Activated naive CD8-positive, alpha-beta T cell treated with anti-CD3 and anti-CD28 coated beads for 36 hours (primary cell): ENCODE measurements around the gene PUSL1. TPM values are rescaled to one million over a fixed set of nuclear protein-coding genes. Genes with fewer than 3 reads are reported as not detected.

Experiments used
- DNase-seq: peaks from one replicate; pipeline ENCODE4 v3.0.0; 2021
- H3K27ac Mint-ChIP-seq: one replicate; pipeline ENCODE4 v1.8.0; 2022; ENCODE audit warnings: mild to moderate bottlenecking, moderate library complexity, mixed read lengths
- H3K27me3 Mint-ChIP-seq: one replicate; pipeline ENCODE4 v1.8.0; 2022; ENCODE audit warnings: mild to moderate bottlenecking, mixed read lengths
- H3K36me3 Mint-ChIP-seq: one replicate; pipeline ENCODE4 v1.8.0; 2021; ENCODE audit warnings: mild to moderate bottlenecking, mixed read lengths
- H3K4me1 Mint-ChIP-seq: one replicate; pipeline ENCODE4 v1.8.0; 2021; ENCODE audit warnings: mixed read lengths
- H3K4me3 Mint-ChIP-seq: one replicate; pipeline ENCODE4 v1.8.0; 2022; ENCODE audit warnings: mild to moderate bottlenecking, moderate library complexity, mixed read lengths
- H3K9me3 Mint-ChIP-seq: one replicate; pipeline ENCODE4 v1.8.0; 2022; ENCODE audit warnings: mixed read lengths
- total RNA-seq, 2 experiments: library from RNA; stranded (reverse); gene quantifications; one replicate each; pipeline ENCODE4 v1.2.3, GENCODE V29; 2021

Gene PUSL1
- total RNA-seq, 2 experiments from 2014 or later = 29.6 to 30.0 TPM

DNA sequence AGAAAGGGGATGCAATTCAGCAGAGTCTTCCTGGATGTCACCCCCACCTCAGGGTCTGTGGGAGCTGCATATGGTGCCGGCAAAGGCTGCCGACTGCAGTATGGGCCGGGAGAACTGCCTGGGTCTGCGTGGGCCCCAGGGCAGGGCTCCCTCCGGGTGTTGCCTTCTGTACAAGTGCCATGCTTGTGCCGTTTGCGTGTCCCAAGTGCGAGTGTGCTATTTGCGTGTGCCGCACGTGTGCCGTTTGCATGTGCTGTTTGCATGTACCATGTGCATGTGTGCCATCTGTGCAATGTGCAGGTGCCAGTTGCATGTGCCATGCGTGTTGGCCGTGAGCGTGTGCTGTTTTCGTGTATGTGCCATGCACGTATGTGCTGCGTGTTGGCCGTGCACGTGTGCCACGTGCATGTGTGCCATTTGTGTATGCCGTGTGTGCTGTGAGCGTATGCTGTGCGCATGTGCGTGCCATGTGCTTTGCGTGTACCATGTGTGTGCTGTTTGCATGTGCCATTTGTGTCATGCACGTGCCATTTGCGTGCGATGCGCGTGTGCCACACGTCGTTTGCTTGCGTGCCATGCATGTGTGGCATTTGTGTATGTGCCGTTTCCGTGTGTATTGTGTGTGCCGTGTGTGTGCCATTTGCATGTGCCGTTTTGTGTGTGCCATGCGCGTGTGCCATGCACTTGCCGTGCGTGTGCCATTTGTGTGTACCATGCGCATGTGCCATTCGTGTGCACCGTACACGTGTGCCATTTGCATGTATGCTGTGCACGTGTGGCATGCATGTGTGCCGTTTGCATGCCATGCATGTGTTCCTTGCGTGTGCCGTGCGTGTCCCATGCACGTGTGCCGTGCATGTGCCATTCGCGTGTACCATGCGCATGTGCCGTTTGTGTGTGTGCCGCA lies 21.2 kb downstream of the PUSL1 start:
- DNase-seq = no peak
- H3K9me3 Mint-ChIP-seq = no peaks in the 10 kb centered on the region
- no peaks in the 10 kb centered on the region for H3K27me3 Mint-ChIP-seq
- H3K27ac Mint-ChIP-seq = no peak overlapping the region
- no peaks in the 10 kb centered on the region for H3K36me3 Mint-ChIP-seq
- H3K4me3 Mint-ChIP-seq = no peak overlapping the region
- peaks cover 11% of the 10 kb centered on the region for H3K4me1 Mint-ChIP-seq

- peaks cover 9% of the 10 kb centered on the region for H3K4me1 Mint-ChIP-seq
- no peaks in the 10 kb centered on the region for H3K9me3 Mint-ChIP-seq
- no peak overlapping the region for H3K27ac Mint-ChIP-seq
- DNase-seq = no peak
- H3K27me3 Mint-ChIP-seq = no peaks in the 10 kb centered on the region
- H3K4me3 Mint-ChIP-seq = no peak overlapping the region
- H3K36me3 Mint-ChIP-seq = no peaks in the 10 kb centered on the region
Observed at GRCh38 chr1:1330366-1331067, 22.1 kb downstream of the PUSL1 start.

DNA sequence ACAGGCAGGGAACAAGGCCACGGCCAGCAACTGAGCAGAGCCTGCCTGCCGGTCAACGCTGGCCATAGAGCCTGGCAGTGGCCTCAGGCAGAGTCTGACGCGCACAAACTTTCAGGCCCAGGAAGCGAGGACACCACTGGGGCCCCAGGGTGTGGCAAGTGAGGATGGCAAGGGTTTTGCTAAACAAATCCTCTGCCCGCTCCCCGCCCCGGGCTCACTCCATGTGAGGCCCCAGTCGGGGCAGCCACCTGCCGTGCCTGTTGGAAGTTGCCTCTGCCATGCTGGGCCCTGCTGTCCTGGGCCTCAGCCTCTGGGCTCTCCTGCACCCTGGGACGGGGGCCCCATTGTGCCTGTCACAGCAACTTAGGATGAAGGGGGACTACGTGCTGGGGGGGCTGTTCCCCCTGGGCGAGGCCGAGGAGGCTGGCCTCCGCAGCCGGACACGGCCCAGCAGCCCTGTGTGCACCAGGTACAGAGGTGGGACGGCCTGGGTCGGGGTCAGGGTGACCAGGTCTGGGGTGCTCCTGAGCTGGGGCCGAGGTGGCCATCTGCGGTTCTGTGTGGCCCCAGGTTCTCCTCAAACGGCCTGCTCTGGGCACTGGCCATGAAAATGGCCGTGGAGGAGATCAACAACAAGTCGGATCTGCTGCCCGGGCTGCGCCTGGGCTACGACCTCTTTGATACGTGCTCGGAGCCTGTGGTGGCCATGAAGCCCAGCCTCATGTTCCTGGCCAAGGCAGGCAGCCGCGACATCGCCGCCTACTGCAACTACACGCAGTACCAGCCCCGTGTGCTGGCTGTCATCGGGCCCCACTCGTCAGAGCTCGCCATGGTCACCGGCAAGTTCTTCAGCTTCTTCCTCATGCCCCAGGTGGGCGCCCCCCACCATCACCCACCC lies 22.9 kb downstream of the PUSL1 start, which contains the start of gene TAS1R3:
Gene TAS1R3 (plus strand): TSS at position 213 of the 898 bp plus-strand sequence. CDS start 66 bp downstream, at position 279.
- Mint-ChIP-seq H3K9me3 (no peaks in the 10 kb centered on the region), H3K27ac (no peak within 1 kb of the TSS), H3K4me1 (peaks cover 3% of the 10 kb centered on the region), H3K36me3 (no peaks in the 10 kb centered on the region), H3K27me3 (no peaks in the 10 kb centered on the region), H3K4me3 (no peak within 1 kb of the TSS)
- no peak for DNase-seq

GRCh38 chr1:1332031-1332755 lies 23.8 kb downstream of the PUSL1 start:
- DNase-seq = no peak
- Mint-ChIP-seq H3K4me3 (no peak overlapping the region), H3K9me3 (no peaks in the 10 kb centered on the region), H3K36me3 (no peaks in the 10 kb centered on the region), H3K27me3 (no peaks in the 10 kb centered on the region), H3K27ac (no peak overlapping the region), H3K4me1 (no peaks in the 10 kb centered on the region)

- DNase-seq = no peak
- Mint-ChIP-seq H3K27me3 (no peaks in the 10 kb centered on the region), H3K27ac (no peak overlapping the region), H3K9me3 (no peaks in the 10 kb centered on the region), H3K36me3 (no peaks in the 10 kb centered on the region), H3K4me3 (no peak overlapping the region), H3K4me1 (no peaks in the 10 kb centered on the region)
Observed at GRCh38 chr1:1332774-1333480, 24.5 kb downstream of the PUSL1 start.

DNA sequence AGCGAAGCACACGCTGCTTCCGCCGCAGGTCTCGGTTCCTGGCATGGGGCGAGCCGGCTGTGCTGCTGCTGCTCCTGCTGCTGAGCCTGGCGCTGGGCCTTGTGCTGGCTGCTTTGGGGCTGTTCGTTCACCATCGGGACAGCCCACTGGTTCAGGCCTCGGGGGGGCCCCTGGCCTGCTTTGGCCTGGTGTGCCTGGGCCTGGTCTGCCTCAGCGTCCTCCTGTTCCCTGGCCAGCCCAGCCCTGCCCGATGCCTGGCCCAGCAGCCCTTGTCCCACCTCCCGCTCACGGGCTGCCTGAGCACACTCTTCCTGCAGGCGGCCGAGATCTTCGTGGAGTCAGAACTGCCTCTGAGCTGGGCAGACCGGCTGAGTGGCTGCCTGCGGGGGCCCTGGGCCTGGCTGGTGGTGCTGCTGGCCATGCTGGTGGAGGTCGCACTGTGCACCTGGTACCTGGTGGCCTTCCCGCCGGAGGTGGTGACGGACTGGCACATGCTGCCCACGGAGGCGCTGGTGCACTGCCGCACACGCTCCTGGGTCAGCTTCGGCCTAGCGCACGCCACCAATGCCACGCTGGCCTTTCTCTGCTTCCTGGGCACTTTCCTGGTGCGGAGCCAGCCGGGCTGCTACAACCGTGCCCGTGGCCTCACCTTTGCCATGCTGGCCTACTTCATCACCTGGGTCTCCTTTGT lies 25.3 kb downstream of the PUSL1 start:
- no peaks in the 10 kb centered on the region for H3K4me1 Mint-ChIP-seq
- no peak overlapping the region for H3K4me3 Mint-ChIP-seq
- no peaks in the 10 kb centered on the region for H3K36me3 Mint-ChIP-seq
- H3K9me3 Mint-ChIP-seq = no peaks in the 10 kb centered on the region
- no peak for DNase-seq
- no peak overlapping the region for H3K27ac Mint-ChIP-seq
- H3K27me3 Mint-ChIP-seq = no peaks in the 10 kb centered on the region

DNA sequence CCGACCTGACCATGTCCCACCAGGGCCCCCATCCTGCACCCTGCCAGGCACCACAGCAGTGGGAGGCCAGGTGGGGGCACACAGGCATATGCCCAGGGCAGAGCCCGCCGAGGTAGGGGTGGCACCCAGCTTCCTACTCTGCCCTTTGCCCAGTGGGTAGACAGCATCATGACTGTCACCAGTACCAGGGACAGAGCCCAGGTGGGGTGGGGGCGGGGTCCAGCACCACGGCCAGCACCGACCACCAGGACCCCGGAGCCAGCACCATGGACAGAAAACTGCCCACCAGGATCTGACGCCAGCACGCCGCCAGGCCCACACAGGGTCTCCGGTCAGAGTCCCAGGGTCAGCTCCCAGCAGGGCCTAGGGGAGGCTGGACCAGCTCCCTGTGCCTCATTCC lies 26.4 kb downstream of the PUSL1 start:
- Mint-ChIP-seq H3K9me3 (no peaks in the 10 kb centered on the region), H3K4me1 (no peaks in the 10 kb centered on the region), H3K4me3 (no peak overlapping the region), H3K36me3 (no peaks in the 10 kb centered on the region), H3K27ac (no peak overlapping the region), H3K27me3 (no peaks in the 10 kb centered on the region)
- DNase-seq = no peak

DNA sequence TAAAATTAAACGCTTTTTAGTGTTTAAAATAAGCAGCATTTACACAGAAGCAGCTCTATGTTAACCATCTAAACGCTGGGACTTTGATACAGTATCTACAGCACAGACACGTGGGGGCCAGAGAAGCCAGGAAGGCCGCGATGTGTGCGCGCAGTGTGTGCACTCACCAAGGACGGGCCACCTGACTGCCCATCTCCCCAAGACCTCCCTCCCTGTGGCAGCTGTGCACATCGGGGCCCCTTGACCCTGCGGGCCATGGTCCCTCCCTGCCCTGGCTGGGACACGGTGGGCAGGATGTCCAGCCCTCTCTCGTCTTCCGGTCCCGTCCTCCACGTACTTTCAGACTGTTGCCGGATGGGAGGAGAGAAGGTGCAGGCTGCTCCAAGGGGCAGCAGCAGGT lies 26.9 kb downstream of the PUSL1 start:
- no peaks in the 10 kb centered on the region for H3K9me3 Mint-ChIP-seq
- H3K36me3 Mint-ChIP-seq = peaks cover under 1% of the 10 kb centered on the region
- DNase-seq = no peak
- H3K27ac Mint-ChIP-seq = no peak overlapping the region
- H3K27me3 Mint-ChIP-seq = no peaks in the 10 kb centered on the region
- H3K4me1 Mint-ChIP-seq = no peaks in the 10 kb centered on the region
- no peak overlapping the region for H3K4me3 Mint-ChIP-seq

DNA sequence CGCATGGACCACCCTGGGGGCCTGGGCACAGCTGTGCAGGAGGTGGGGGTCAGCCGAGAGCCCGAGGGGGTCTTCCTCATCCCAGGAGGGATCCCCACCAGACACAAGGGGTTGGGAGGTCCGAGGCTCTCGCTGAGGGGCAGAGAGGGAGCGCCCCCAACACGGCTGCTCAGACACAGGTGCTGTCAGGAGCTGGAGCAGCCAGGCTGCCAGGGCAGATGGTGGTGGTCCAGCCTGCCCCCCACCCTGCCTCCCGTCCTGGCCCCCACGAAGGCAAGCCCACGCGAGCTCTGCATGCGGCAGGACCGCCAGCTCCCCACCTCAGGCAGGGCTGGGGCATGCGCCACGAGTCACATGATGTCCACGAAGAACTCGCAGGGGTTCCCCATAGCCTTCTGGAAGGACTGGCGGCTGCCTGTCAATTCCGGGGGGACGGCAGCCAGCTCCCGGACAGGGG lies 27.4 kb downstream of the PUSL1 start:
- no peaks in the 10 kb centered on the region for H3K4me1 Mint-ChIP-seq
- peaks cover 5% of the 10 kb centered on the region for H3K36me3 Mint-ChIP-seq
- H3K27me3 Mint-ChIP-seq = no peaks in the 10 kb centered on the region
- no peaks in the 10 kb centered on the region for H3K9me3 Mint-ChIP-seq
- H3K27ac Mint-ChIP-seq = no peak overlapping the region
- DNase-seq = no peak
- no peak overlapping the region for H3K4me3 Mint-ChIP-seq

GRCh38 chr1:1336446-1336845 lies 28.0 kb downstream of the PUSL1 start:
- Mint-ChIP-seq H3K9me3 (peaks cover 1% of the 10 kb centered on the region), H3K27me3 (no peaks in the 10 kb centered on the region), H3K4me3 (no peak overlapping the region), H3K4me1 (no peaks in the 10 kb centered on the region), H3K27ac (no peak overlapping the region), H3K36me3 (peaks cover 11% of the 10 kb centered on the region)
- no peak for DNase-seq

DNA sequence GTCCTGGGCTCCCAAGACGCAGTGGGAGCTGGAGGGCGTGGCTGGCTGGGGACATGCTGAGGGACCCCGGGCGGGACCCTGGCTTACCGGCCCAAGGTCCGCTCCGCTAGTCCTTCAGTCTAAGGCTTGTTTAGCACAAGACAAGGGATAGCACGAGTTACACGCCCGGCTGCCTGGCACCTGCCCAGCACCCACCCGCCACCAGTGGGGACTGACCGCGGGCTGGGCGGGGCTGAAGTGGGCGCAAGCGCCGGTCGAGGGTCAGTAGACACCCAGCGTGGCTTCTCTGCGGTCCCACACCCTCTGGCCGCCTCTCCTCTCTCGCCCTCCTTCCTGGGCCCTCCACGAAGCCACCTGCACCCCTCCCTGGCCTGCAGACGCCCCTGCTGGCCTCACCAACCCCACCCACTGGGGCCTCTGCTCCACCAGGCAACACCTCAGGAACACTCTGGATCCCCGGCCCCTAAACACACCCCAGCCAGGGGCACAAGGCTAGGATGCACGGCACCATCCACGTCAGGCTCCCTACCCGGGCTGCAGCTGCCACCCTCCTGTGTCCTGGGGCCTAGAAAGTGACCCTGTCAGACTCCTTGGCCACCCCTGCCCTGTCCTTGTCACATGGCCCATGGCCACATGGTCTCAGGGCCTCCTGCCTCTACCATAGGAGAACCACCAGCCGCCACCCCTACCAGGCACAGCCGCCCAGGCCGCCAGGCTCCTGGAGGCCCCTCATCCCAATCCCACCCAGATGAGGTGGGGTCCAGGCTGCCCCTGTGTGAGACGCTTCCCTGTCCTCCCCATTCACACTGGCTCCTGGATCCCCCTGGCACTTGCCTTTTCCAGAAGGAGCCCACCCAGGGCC lies 28.8 kb downstream of the PUSL1 start:
- Mint-ChIP-seq H3K4me1 (no peaks in the 10 kb centered on the region), H3K9me3 (peaks cover 1% of the 10 kb centered on the region), H3K27ac (no peak overlapping the region), H3K4me3 (no peak overlapping the region), H3K27me3 (no peaks in the 10 kb centered on the region), H3K36me3 (peaks cover 11% of the 10 kb centered on the region)
- no peak for DNase-seq

DNA sequence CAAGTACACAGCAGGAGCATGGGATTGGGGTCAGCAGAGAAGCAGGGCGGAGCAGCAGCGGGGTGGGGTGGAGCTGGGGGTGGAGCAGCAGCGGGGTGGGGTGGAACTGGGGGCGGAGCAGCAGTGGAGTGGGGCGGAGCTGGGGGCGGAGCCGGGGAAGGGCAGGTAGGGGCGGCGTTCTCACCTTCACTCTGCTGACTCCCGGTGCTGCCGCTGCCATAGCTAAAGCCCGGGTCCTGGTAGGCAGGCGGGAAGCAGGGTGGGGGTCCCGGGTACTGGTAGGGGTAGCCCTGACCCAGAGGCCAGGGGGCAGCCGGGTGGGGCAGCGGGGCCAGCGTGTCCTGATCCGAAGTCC lies 29.4 kb downstream of the PUSL1 start:
- H3K27me3 Mint-ChIP-seq = no peaks in the 10 kb centered on the region
- no peaks in the 10 kb centered on the region for H3K4me1 Mint-ChIP-seq
- DNase-seq = peak; percentile 48
- no peak overlapping the region for H3K27ac Mint-ChIP-seq
- H3K36me3 Mint-ChIP-seq = peaks cover 11% of the 10 kb centered on the region
- peaks cover 1% of the 10 kb centered on the region for H3K9me3 Mint-ChIP-seq
- no peak overlapping the region for H3K4me3 Mint-ChIP-seq

GRCh38 chr1:1338278-1338677 lies 29.9 kb downstream of the PUSL1 start:
- DNase-seq = no peak
- Mint-ChIP-seq H3K4me3 (no peak overlapping the region), H3K9me3 (peaks cover 1% of the 10 kb centered on the region), H3K27ac (no peak overlapping the region), H3K4me1 (no peaks in the 10 kb centered on the region), H3K36me3 (peaks cover 11% of the 10 kb centered on the region), H3K27me3 (no peaks in the 10 kb centered on the region)
